Measurements from ENCODE around the gene BTBD9. TPM values are rescaled to one million over a fixed set of nuclear protein-coding genes. Genes with fewer than 3 reads are reported as not detected.

BTBD9 gene
- total RNA-seq, 1 experiment from 2014 or later = 7.1 TPM

- DNase-seq (ENCODE audit: low spot score) = no peak
Observed at GRCh38 chr6:38290133-38290799, 349.5 kb downstream of the BTBD9 start.

GRCh38 chr6:38287487-38287886 is 352.2 kb downstream of the BTBD9 start:
- no peak for DNase-seq (ENCODE audit: low spot score)

GRCh38 chr6:38284802-38285394 is 354.8 kb downstream of the BTBD9 start:
- no peak for DNase-seq (ENCODE audit: low spot score)

GRCh38 chr6:38283734-38284362 is 355.9 kb downstream of the BTBD9 start:
- DNase-seq (ENCODE audit: low spot score) = no peak

- DNase-seq (ENCODE audit: low spot score) = no peak
Observed at GRCh38 chr6:38282911-38283310, 356.8 kb downstream of the BTBD9 start.

- no peak for DNase-seq (ENCODE audit: low spot score)
Observed at GRCh38 chr6:38281126-38281525, 358.6 kb downstream of the BTBD9 start.

GRCh38 chr6:38279963-38280588 is 359.7 kb downstream of the BTBD9 start:
- DNase-seq (ENCODE audit: low spot score) = no peak

GRCh38 chr6:38279423-38279822 is 360.3 kb downstream of the BTBD9 start:
- DNase-seq (ENCODE audit: low spot score) = no peak

GRCh38 chr6:38273325-38273724 is 366.4 kb downstream of the BTBD9 start:
- DNase-seq (ENCODE audit: low spot score) = no peak

- no peak for DNase-seq (ENCODE audit: low spot score)
Observed at GRCh38 chr6:38272222-38272621, 367.5 kb downstream of the BTBD9 start.

- DNase-seq (ENCODE audit: low spot score) = peak; percentile 31
Observed at GRCh38 chr6:38271081-38271480, 368.6 kb downstream of the BTBD9 start.

- no peak for DNase-seq (ENCODE audit: low spot score)
Observed at GRCh38 chr6:38270367-38270766, 369.4 kb downstream of the BTBD9 start.

GRCh38 chr6:38269461-38270172 is 370.1 kb downstream of the BTBD9 start:
- DNase-seq (ENCODE audit: low spot score) = no peak

GRCh38 chr6:38268342-38268741 is 371.4 kb downstream of the BTBD9 start:
- no peak for DNase-seq (ENCODE audit: low spot score)

GRCh38 chr6:38266921-38267354 is 372.8 kb downstream of the BTBD9 start:
- DNase-seq (ENCODE audit: low spot score) = no peak

GRCh38 chr6:38264605-38265004 is 375.1 kb downstream of the BTBD9 start:
- no peak for DNase-seq (ENCODE audit: low spot score)

GRCh38 chr6:38262609-38263008 is 377.1 kb downstream of the BTBD9 start:
- no peak for DNase-seq (ENCODE audit: low spot score)

GRCh38 chr6:38262026-38262425 is 377.7 kb downstream of the BTBD9 start:
- peak; percentile 81 for DNase-seq (ENCODE audit: low spot score)

- no peak for DNase-seq (ENCODE audit: low spot score)
Observed at GRCh38 chr6:38261626-38262025, 378.1 kb downstream of the BTBD9 start.

GRCh38 chr6:38259736-38260135 is 380.0 kb downstream of the BTBD9 start:
- no peak for DNase-seq (ENCODE audit: low spot score)

GRCh38 chr6:38248500-38249234 is 391.1 kb downstream of the BTBD9 start:
- no peak for DNase-seq (ENCODE audit: low spot score)
